ENCODE results near the gene RGS6. TPM values are rescaled to one million over a fixed set of nuclear protein-coding genes. Genes with fewer than 3 reads are reported as not detected.

The RGS6 gene
- total and polyA plus RNA-seq, 4 donors = 0.06 to 5.3 (median 0.17) TPM; not detected in 1

GRCh38 chr14:72600551-72601330 lies 668.5 kb downstream of the RGS6 start:
- H3K9ac ChIP-seq (ENCODE audit: low read depth in 1 of 2, low read length in 2 of 2) = no peak overlapping the region
- no peaks in the 10 kb centered on the region for H3K4me1 ChIP-seq (ENCODE audit: control insufficient read depth in 4 of 4, insufficient read depth in 4 of 4, low read length in 3 of 4)
- H3K4me3 ChIP-seq (ENCODE audit: low read depth in 1 of 3, low read length in 3 of 3) = no peak overlapping the region
- H3K9me3 ChIP-seq (ENCODE audit: control insufficient read depth in 4 of 4, low read length in 3 of 4) = no peaks in the 10 kb centered on the region
- DNase-seq (ENCODE audit: low spot score) = no peak
- 81% methylated on average over 9 of the region's 9 CpGs for WGBS
- H3K27ac ChIP-seq (ENCODE audit: low read depth in 1 of 2, low read length in 2 of 2) = no peak overlapping the region
- no peaks in the 10 kb centered on the region for H3K36me3 ChIP-seq (ENCODE audit: control insufficient read depth in 4 of 4, insufficient read depth in 3 of 4, low read depth in 1 of 4, low read length in 3 of 4)
- no peak for TF ChIP-seq RXRA (IDR thresholded peaks at IDR 0.05)
- no peak for TF ChIP-seq CTCF (IDR thresholded peaks at IDR 0.05; ENCODE audit: low read depth, low read length, missing input control)
- TF ChIP-seq FOXA1 (IDR thresholded peaks at IDR 0.05) = no peak
- no peak for TF ChIP-seq NR2F2 (IDR thresholded peaks at IDR 0.05)
- no peak for TF ChIP-seq RAD21 (IDR thresholded peaks at IDR 0.05)
- TF ChIP-seq HNF4A (conservative IDR thresholded peaks at IDR 0.05) = no peak
- no peak for TF ChIP-seq GABPA (IDR thresholded peaks at IDR 0.05 in 1 of 2, conservative IDR thresholded peaks at IDR 0.05 in 1 of 2)
- no peak for TF ChIP-seq SP1 (IDR thresholded peaks at IDR 0.05)
- no peak for TF ChIP-seq EGR1 (IDR thresholded peaks at IDR 0.05; ENCODE audit: low read depth in 2 of 2)
- no peak for TF ChIP-seq JUND (IDR thresholded peaks at IDR 0.05)
- TF ChIP-seq YY1 (IDR thresholded peaks at IDR 0.05) = no peak
- no peak for TF ChIP-seq TAF1 (conservative IDR thresholded peaks at IDR 0.05)
- no peak for TF ChIP-seq ZBTB33 (IDR thresholded peaks at IDR 0.05)
- TF ChIP-seq MAX (IDR thresholded peaks at IDR 0.05) = no peak
- TF ChIP-seq ATF3 (IDR thresholded peaks at IDR 0.05) = no peak
- no peak for TF ChIP-seq REST (IDR thresholded peaks at IDR 0.05)
- H3K27me3 ChIP-seq (ENCODE audit: control insufficient read depth in 4 of 4, insufficient read depth in 4 of 4, low read length in 3 of 4) = no peaks in the 10 kb centered on the region
